GM12891 (cell line): Measurements from ENCODE around the gene ACAA1.
"Not testable (repeated sequence)": the region's sequence is repeated elsewhere in the genome, so short reads cannot be mapped to it uniquely, and the experiment has no call there.

Experiments
- DNase-seq: peaks from one replicate; pipeline ENCODE4 v3.0.0; 2011; ENCODE audit warnings: low spot score; ENCODE audit not compliant: insufficient read length
- FAIRE-seq: peaks from 2 replicates; lab custom pipeline; 2011; peaks lifted over from hg19 to GRCh38; lab: Jason Lieb, UNC
- PAX5 ChIP-seq: IDR thresholded peaks from 2 replicates; pipeline ENCODE4 v1.6.1; 2011; ENCODE audit warnings: low read length, moderate library complexity, mild to moderate bottlenecking; ENCODE audit not compliant: insufficient read depth, severe bottlenecking
- POLR2A ChIP-seq: IDR thresholded peaks from 2 replicates; pipeline ENCODE4 v1.6.1; 2011; ENCODE audit warnings: low read depth, low read length, control low read depth
- POLR2AphosphoS5 ChIP-seq: IDR thresholded peaks from 2 replicates; pipeline ENCODE4 v1.6.1; 2011; ENCODE audit warnings: low read depth, low read length, control low read depth
- POU2F2 ChIP-seq: IDR thresholded peaks from 2 replicates; pipeline ENCODE4 v1.6.1; 2011; ENCODE audit warnings: low read depth, mild to moderate bottlenecking, control low read depth, low read length, moderate library complexity
- SPI1 ChIP-seq: IDR thresholded peaks from 2 replicates; pipeline ENCODE4 v1.6.1; 2011; ENCODE audit warnings: low read depth, low read length, control low read depth
- TAF1 ChIP-seq: IDR thresholded peaks from 2 replicates; pipeline ENCODE4 v1.6.1; 2011; ENCODE audit warnings: low read depth, low read length, control low read depth

The ACAA1 gene

DNA sequence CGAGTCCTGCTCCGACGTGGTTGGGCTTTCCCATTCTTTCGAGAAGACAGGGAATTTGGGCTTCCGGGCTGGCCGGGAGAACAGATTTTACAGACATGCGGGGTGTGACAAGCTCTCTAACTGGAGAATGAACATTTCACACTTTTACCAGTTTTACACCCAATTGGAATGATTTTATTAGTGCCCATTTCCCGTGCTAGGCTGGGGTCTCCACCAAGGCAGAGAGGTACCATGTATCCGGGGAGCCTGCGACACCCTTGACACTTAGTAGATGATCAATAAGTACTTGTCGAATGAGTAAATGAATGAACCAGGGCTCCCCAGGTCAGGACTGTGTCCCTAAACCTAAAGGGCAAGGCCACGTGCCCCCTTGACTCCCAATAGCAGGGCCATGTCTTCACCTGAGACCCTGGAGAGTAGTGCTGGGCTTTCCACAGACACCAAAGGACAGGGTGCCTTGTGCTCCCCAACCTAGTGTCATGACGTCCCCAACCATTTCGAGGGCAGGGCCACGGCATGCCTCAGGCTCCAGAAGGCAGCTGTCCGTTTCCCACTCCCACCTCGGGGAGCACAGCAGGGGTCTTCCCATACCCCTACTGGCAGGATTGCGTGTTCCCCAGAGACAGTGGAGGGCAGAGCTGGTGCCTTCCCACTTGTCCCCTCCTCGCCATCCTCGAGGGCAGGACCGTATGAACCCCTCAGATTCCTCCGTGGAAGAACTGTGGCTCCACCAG, 855 bp upstream of the ACAA1 start:
- FAIRE-seq (peak; percentile 52), DNase-seq (no peak)
- TF ChIP-seq POLR2A (peak; percentile 32; the same call in 1 of the 2 replicates), SPI1 (no peak), TAF1 (no peak), POLR2AphosphoS5 (peak; percentile 13; the same call in 1 of the 2 replicates), PAX5 (no peak)

DNA sequence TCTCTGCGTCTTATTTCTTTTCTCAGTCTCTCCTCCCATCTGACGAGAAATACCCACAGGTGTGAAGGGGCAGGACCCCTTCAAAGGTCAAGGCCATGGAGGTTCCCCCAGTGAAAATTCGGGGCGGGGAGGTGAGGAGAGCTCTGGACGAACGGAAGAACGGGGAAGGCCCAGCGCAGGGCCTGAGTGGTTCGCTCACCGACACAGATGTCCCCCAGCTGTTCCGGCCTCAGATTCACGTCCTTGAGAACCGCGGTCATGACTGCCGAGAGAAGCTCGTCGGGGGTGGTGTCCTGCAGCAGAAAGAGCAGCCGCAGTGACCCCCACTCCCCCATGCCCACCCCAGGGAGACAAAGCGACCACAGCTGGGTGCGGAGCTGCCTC, 542 bp downstream of the ACAA1 start:
- FAIRE-seq: no peak
- TF ChIP-seq PAX5 (no peak), POLR2AphosphoS5 (no peak)
- DNase-seq: no peak

DNA sequence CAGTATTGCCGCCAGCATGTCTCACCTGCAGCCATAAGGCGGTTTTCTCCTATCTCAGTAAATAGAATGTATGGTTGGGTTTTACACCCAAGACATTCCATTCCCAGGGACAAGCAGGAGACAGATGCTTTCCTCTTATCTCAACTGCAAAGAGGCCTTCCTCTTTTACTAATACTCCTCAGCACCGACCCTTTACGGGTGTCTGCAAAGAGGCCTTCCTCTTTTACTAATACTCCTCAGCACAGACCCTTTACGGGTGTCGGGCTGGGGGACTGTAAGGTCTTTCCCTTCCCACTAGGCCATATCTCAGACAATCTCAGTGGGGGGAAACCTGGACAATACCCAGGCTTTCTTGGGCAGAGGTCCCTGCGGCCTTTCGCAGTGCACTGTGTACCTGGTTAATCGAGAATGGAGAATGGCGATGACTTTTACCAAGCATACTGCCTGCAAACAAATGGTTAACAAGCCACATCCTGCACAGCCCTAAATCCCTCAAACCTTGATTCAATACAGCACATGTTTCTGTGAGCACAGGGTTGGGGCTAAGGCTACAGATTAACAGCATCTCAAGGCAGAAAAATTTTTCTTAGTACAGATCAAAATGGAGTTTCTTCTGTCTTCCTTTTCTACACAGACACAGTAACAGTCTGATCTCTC, 1.2 kb downstream of the ACAA1 start:
- DNase-seq: not testable (repeated sequence)
- peak; percentile 35 for FAIRE-seq
- peak; percentile 44; the same call in 1 of the 2 replicates for TF ChIP-seq SPI1

DNA sequence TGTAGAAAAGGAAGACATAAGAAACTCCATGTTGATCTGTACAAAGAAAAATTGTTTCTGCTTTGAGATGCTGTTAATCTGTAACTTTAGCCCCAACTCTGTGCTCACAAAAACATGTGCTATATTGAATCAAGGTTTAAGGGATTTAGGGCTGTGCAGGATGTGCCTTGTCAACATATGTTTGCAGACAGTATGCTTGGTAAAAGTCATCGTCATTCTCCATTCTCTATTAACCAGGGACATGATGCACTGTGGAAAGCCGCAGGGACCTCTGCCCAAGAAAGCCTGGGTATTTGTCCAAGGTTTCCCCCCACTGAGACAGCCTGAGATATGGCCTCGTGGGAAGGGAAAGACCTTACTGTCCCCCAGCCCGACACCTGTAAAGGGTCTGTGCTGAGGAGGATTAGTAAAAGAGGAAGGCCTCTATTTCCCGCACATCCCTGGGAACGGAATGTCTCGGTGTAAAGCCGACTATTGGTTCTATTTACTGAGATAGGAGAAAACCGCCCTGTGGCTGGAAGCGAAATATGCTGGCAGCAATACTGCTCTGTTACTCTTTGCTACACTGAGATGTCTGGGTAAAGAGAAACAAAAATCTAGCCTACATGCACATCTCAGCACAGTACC, 2.3 kb downstream of the ACAA1 start:
- not testable (repeated sequence) for FAIRE-seq, DNase-seq

DNA sequence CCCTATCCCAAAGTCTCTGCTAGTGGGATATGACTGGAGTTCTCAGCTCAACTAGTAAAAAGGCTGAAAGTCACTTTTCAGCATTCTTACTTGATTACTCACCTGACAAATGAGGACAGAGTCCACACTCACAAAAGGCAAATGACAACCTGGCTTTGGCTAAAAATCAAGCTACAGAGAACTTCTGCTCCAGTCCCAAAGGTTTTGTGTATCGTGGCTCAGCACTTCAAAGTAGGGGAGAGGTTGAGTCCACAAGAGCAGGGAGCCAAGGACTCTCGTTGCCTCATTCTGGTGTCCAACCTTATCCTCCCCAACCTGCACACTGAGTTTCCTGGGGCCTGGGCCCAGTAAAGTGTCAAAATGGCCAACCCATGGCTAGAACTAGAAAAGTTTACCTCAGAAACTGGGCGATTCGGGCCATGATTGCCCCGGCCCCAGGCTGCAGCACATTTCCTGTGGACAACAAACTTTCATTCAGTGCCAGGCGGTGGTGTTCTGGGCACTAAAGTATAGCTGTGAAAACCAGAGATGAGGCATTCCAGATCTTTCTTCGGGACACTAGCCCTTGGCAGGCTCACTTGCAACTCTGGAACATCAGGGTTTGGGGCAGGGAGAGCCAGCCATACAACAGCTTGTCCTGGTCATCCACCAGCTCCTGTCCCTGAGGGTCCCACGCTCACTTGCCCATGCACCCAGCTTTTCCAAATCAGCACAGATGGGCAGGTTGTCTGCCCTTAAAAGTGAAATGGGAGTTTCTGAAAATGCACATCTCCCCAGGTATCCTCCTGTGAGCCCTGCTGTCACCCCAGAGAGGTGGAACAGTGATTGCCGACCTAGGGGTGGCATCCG, 3.1 kb downstream of the ACAA1 start:
- no peak for FAIRE-seq
- DNase-seq: no peak
- TF ChIP-seq POLR2A: no peak
- TF ChIP-seq POLR2AphosphoS5: no peak
- TF ChIP-seq TAF1: no peak
- no peak for TF ChIP-seq POU2F2
- no peak for TF ChIP-seq SPI1
- no peak for TF ChIP-seq PAX5

DNA sequence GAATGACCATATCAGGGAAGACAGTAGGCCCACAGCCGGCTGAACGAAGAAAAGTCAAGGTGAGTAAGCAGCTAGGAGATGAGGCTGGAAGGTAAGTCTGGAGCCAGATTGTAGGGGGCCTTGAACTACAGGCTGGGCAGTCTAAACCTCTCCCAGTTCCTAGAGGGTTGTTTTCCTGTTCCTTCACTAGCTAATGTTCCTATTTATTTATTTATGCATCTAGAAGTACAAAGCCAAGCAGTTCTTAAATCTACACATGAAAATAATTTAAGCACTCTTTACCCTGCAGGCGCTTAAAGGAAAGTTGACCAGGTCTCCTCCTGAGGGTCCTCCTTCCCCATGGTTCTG, 3.7 kb downstream of the ACAA1 start:
- FAIRE-seq: no peak
- DNase-seq: no peak
- TF ChIP-seq TAF1: no peak
- TF ChIP-seq POU2F2: no peak
- TF ChIP-seq POLR2A: no peak
- no peak for TF ChIP-seq SPI1
- no peak for TF ChIP-seq PAX5

DNA sequence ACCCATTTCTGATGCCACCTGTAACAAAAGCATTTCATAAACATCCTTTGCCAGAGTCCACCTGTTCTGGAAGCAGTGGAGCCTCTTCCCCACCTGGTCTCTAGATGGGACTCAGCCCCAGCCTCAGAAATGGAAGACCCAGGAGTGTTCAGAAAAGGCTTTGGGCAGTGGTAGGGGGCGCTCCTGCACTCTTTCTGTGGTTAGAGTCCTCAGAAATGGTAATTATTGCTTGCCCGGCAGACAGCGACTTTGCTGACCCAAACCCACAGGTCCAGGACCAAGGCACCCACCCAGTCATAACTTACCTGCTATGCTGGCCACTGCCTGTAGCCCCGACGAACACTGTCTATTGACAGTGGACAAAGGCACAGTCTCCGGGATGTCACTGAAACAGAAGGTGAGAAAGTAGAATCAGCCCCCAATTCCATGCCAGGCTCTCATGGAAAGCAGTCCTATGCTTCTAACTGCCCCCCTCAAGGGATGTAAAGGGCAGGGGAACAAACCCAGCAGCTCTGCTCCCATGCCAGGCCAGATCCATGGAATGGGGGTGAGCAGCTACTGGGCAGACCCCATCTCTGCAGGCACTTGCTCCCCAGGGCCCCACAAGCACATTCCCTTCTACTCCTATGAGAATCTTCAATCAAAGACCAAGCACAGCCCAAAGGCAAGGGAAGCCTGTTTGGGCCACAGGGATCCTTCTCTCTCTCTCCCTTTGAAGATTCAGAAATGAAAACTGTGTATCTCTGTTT, 5.1 kb downstream of the ACAA1 start:
- FAIRE-seq (no peak), DNase-seq (no peak)
- TF ChIP-seq TAF1 (no peak), POLR2AphosphoS5 (no peak), PAX5 (no peak), POLR2A (no peak), SPI1 (no peak), POU2F2 (no peak)

DNA sequence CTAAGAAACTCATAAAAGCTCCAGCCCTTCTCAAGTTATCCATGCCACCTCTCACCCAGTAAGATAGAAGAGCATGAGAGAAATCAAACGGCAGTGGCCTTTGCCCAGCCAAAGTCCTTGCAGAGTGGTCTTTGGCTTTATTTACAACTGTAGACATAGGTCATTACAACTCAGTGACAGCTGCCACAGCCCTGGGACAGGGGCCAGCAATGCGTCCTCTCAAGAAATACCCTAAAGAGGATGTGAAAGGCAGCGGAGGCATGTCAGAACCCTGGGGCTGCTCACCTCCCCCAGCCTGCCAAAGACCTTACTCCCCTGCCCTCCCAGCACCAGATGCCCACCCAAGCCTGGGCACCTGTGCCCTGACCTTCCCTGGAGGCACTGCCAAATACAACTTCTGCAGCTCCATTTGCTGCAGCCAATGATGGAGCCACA, 6.3 kb downstream of the ACAA1 start:
- DNase-seq: no peak
- no peak for FAIRE-seq
- TF ChIP-seq POU2F2 (no peak), PAX5 (no peak), TAF1 (no peak), POLR2AphosphoS5 (no peak), SPI1 (peak; percentile 28; the same call in 1 of the 2 replicates), POLR2A (no peak)

DNA sequence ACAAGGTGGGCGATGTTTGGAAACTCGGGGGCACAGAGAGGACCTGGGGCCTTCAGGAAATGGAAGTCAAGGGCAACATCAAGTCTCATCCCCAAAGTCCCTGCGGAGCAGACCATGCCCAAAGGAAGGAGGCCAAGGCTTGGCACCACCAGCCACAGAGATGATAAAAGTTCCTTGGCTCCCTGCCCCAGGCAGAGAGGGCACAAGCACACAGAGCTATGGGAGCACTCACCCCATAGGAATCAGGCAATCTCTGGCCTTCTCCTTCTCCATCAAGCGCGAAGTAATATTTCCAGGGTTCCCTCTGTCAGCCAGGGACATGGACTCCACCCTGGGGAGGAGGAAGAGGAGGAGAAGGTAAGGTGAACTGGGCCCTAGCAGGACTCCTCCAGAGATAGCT, 7.9 kb downstream of the ACAA1 start:
- DNase-seq: no peak
- TF ChIP-seq SPI1: no peak
- FAIRE-seq: no peak
